HG03558 (cell line): Measurements from ENCODE around the gene FCAMR.

Experiments
- ATAC-seq: cut with Tn5 transposase; IDR thresholded peaks from one replicate; pipeline ENCODE4 v1.9.1; 2021; ENCODE audit warnings: moderate number of reproducible peaks; ENCODE audit not compliant: unreplicated experiment; ENCODE audit errors: extremely low read depth

Gene FCAMR

DNA sequence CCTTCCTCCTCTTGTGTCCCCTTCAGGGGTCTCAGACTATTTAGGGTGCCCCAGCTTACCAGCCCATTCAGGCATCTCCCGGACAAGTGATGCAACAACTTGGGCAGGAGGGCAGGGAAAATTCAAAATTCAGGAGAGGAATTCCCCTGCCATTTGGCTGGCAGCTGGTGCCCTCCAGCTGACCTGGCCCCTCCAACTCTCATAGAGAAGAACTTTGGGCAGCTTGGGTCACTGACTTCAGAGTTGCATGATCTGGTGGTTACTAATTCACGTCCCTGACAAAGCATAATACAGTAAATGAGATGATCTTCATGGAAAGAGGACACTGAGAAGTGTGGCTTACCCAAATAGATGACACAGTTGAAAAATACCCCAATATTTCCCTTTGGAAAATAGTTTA lies at the start of gene FCAMR:
FCAMR (minus strand) TSS at position 15 of the 400 bp plus-strand sequence. CDS start 335 bp downstream, outside the sequence.
- no peak for ATAC-seq

GRCh38 chr1:207019661-207020060 lies 49.4 kb upstream of the FCAMR start:
- ATAC-seq, result no peak

- no peak for ATAC-seq
These were observed 48.9 kb upstream of the FCAMR start for GRCh38 chr1:207019161-207019560.

DNA sequence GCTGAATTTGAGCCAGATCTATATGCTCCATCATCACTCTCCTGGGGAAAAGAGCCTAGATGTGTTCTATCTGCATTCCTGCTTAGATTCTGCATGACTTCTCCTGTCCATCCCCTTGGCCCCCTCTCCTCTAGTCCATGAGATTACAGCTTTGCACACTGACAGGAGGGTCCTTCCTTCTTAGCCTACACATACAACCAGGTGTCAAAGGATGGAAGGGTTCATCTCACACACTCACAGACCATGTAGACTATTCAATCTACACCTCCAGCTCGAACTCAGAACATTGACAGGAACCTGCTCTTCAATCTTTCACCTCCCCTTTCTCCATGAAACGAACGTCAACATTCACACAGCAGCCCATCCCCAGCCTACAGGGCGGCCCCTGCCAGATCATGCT lies 48.4 kb upstream of the FCAMR start:
- no peak for ATAC-seq

GRCh38 chr1:207017615-207018559 lies 47.6 kb upstream of the FCAMR start:
- ATAC-seq, result no peak

DNA sequence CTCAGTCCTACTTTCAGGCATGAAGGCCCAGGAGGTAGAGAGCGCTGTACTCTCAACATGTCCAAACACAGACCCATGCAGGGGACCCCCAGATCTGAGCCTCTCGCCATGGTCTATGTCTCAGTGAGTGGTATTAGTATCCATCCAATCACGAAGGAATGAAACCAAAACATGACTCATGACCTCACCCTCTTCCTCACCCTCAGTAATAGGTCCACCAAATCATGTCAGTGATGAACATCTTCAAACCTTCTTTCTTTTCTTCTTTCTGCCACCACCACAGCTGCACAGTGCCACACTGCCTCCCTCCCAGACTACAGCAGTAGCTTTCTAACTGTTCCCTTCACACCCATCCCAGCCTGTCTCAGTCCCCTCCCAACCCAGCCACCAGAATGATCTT lies 45.5 kb upstream of the FCAMR start:
- ATAC-seq, result no peak

DNA sequence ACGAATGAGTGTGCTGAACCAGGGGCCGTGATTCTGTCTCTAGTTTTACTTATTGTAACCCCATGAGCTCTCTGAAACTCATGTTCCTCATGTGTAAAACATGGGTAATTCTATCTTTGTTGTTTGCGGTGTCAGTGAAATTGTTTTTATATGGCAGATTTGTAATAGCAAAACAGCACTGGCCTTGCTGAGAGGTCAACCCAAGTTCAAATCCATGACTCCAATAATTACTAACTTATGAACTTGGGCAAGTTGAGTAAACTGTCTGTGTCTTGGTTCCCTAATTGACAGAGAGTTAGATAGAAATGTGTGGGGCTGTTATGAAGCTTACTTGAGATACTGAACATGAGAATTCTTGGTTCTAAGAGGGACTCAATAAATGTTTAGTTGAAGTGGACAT lies 44.5 kb upstream of the FCAMR start:
- no peak for ATAC-seq

GRCh38 chr1:207013321-207014085 lies 43.2 kb upstream of the FCAMR start:
- no peak for ATAC-seq

DNA sequence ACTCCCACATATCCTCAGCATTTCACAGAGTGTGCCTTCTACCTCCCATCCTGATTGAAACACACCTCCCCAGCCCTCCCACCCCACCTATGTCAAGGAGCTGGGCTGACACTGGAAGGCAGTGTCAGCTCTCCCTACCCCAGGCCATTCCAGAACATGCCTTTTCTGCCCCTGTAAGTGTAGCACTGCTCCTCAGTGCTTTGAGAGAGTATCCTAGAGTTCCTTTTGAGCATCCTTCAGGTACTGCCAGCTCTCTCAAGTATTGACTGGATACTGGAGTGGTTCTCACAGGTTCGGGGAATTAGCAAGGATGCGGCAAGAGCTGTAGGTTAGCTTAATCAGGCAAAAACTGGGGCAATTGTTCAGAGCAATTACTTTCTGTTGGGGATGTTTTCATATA lies 40.5 kb upstream of the FCAMR start:
- ATAC-seq, result no peak

- ATAC-seq, result no peak
These were observed 39.7 kb upstream of the FCAMR start for GRCh38 chr1:207009945-207010344.

GRCh38 chr1:207009182-207009850 lies 39.1 kb upstream of the FCAMR start:
- ATAC-seq, result no peak

DNA sequence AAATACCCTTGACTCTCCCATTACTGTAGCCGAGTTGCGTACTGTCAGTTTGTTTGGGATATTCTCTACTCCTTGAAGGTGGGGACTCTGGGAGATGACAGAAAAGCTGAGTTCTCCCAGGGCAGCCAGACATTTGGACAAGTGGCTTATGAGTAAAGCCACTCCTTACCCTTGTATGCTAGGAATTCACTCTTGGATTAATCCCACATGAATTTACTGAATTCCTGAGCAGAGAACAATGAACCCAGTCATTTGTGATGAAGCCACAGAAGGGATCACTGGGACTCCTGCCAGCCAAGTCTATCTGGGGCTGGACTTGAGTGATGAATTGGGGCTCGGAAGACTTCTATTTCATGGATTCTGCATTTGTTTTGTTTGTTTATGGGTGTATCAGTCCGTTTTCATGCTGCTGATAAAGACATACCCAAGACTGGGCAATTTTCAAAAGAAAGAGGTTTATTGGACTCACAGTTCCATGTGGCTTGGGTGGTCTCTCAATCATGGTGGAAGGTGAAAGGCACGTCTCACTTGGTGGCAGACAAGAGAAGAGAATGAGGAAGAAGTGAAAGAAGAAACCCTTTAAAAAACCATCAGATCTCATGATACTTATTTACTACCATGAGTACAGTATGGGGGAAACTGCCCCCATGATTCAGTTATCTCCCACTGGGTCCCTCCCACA lies 37.2 kb upstream of the FCAMR start:
- ATAC-seq, result no peak

DNA sequence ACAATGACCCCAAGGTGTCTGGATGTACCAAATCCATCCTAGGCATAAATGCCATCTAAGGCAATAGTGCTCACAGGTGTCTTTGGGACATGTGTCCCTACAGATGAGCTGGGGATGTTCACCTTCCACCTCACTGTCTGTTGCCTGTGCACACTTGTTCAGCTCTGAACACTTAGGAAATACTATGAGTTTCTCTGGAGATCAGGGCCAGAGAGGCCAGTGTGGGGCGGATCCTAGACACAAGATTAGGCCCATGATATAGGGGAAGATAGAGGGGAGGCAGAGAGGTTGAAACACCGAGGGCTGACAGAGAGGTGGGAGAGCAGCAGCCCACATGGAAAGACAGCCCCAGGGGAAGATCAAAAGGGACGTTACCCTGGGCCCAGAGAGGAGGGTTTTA lies 36.7 kb upstream of the FCAMR start:
- no peak for ATAC-seq

DNA sequence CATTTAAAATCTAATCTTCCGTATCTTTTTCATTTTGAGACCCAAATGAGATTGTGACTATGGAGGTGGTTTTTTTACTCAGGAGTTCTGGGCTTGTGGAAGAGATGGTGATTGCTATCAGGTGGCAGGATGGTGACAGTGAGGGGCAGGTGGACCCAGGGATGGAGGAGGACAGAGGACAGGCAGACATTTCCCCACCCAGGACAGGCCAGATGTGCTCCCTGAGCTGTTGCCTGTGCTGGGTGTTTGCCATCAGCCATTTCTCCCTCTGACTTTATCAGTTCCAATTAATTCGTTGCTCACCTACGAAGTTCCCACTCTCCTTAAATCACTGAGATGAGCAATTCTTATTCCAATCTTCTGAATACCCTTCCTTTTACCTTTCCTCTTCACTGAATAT lies 35.8 kb upstream of the FCAMR start:
- no peak for ATAC-seq

DNA sequence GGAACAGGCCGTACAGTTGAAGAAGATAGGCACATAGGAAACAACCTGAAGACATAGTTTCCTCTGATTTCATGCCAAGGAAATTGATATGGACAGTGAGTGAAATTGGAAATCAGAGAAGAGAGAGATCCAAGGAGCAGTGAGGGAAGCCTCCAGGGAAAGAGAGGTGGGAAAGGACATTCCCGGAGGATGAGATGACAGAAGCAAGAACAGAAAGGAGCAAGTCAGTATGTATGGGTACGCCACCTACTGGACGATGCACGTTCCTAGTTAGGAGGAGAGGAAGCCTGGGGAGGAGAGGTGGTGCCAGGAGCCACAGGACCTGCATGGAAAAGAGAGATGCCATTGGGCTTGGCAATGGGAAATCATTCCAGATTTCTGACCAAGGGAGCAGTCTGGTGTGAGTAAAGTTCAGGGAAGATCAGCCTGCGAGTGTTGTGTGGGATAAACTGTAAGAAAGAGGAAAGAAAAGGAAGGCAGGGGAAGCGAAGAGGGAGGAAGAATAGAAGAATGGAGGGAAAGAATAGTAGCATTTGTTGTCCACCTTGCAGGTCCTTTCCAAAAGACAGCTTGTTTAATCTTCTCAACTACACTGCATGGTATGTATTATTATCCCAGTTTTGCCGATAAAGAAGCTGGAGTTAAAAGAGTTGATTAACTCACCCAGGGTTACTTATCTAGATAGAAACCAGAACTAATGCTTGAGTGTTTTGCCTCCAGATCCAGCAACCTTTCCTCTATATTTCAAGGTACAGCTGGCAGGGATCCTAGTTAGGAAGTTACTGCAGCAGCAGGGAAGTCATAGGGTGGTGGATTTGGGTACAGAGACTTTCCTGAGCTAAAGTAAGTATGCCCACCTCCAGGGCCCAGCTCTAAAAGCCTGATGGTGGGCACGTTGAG lies 34.9 kb upstream of the FCAMR start:
- ATAC-seq, result no peak

DNA sequence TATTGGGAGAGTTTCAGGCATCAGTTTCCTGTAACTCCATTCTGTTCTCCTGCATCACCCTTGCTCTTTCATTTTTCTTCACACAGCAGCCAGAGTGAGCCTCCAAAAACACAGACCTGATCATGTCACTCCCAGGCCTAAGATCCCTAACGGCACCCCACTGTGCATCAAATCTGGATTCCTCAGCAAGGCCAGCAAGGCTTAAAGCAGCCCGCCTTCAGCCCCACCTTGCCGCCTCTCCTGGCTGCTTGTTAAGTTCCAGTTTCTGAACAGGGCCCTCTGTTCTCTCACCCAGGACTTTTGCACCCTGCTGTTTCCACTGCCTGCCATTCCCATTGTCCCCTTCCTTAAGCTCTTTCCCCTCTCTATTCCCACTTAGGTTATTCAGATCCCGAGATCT lies 33.0 kb upstream of the FCAMR start:
- no peak for ATAC-seq

DNA sequence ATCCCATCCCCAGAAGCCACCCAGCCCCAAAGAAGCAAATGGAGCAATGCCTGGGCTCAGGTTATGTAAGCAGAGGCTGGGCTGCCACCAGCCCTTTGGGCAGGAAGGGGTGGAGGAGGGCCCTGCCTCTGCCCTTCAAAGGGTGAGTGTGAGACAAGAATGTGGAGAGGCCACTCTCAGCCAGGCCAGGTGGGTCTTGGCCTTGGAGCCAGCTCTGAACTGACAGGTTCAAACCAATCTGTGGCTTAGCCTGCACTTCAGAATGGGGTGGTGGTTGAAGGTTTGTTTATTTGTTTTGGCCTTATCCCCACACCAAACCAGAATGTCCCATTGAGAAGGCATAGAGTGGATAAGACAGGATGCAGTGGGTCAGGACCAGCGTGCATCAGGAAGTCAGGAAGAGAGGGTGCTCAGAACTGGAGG lies 32.5 kb upstream of the FCAMR start:
- ATAC-seq, result no peak

DNA sequence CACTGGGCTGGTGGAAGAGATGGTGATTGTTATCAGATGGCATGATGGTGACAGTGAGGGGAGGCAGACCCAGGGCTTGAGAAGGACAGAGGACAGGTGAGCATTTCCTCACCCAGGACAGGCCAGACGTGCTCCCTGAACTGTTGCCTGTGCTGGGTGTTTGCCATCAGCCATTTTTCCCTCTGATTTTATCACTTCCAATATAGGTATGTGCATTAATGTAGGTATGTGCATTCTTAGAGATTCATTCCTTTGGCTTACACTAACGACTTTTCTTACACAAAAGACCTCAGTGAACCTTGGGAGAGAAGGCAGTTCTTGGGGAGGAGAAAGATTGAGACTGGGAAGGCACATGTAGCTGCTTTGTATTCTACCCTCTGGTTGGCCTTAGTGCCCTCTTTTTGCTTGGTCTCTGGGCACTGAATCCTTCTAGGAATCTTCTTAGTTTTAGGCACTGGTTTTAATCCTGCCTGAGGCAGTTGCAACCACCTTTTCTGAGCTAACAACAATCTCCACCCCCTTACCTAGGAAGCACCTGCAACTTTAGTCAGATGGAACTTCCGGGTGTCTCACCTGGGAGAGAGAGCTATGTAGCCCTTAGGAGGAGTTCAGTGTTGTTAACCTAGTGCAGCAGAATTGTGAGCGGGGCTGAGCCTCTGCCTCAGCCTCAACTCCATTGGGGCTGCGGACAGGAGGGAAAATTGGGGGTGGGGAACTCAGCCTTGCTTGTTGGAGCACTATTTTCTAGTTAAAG lies 31.4 kb upstream of the FCAMR start:
- no peak for ATAC-seq
